Tibial nerve (tissue), 4 donors: ENCODE data around the gene CLIC5. TPM values are rescaled to one million over a fixed set of nuclear protein-coding genes. Genes with fewer than 3 reads are reported as not detected.

Experiments
- DNase-seq, 2 donors: peaks; one replicate each; pipeline ENCODE4 v3.0.0-alpha.2; 2019; ENCODE audit warnings: low spot score in 2 of 2
- H3K27ac ChIP-seq, 4 donors: fragments of 200-600 bp; sonication (generic) in 3 of 4; one replicate each; pipeline ENCODE4 v1.5.1; 2017 to 2019; ENCODE audit warnings: mild to moderate bottlenecking in 1 of 4
- H3K27me3 ChIP-seq, 2 donors: fragments of 200-600 bp; sonication (generic) in 1 of 2; one replicate each; pipeline versions ENCODE4 v1.5.1 to v1.6.0; 2017 to 2019
- H3K36me3 ChIP-seq, 3 donors: fragments of 200-600 bp; sonication (generic); one replicate each; pipeline ENCODE4 v1.5.1; 2018 to 2019
- H3K4me1 ChIP-seq, 4 donors: fragments of 200-600 bp; sonication (generic) in 3 of 4; one replicate each; pipeline ENCODE4 v1.5.1; 2017 to 2019
- H3K4me3 ChIP-seq, 4 donors: fragments of 200-600 bp; sonication (generic) in 3 of 4; one replicate each; pipeline ENCODE4 v1.5.1; 2017 to 2019; ENCODE audit warnings: mild to moderate bottlenecking in 1 of 4, moderate library complexity in 1 of 4
- H3K9me3 ChIP-seq, 4 donors: fragments of 200-600 bp; sonication (generic) in 3 of 4; one replicate each; pipeline ENCODE4 v1.5.1; 2017 to 2019
- CTCF ChIP-seq, 5 experiments: fragments of 200-600 bp in 3 of 5; fragments of 450-650 bp in 2 of 5; sonication (generic) in 3 of 5; IDR thresholded peaks; one replicate each; pipeline ENCODE4 v1.5.1; 2016 to 2019; ENCODE audit warnings: antibody characterized with exemption in 5 of 5, mild to moderate bottlenecking in 3 of 5, moderate library complexity in 2 of 5
- EP300 ChIP-seq, 2 donors: sonication (generic); formaldehyde crosslinking; IDR thresholded peaks; one replicate each; pipeline ENCODE4 v1.6.1; 2017; ENCODE audit warnings: antibody characterized with exemption in 2 of 2, mild to moderate bottlenecking in 1 of 2
- POLR2A ChIP-seq, 2 donors: fragments of 450-650 bp; IDR thresholded peaks; one replicate each; pipeline ENCODE4 v1.6.1; 2017; ENCODE audit warnings: antibody characterized with exemption in 2 of 2, mild to moderate bottlenecking in 2 of 2, moderate library complexity in 2 of 2
- WGBS, 2 donors: methylation state at CpG; one replicate each; pipeline ENCODE4 v1.1.5; 2018; 5-methylcytosine and 5-hydroxymethylcytosine counted together
- total RNA-seq, 4 donors: library from RNA; depleted of rRNA; stranded (reverse); fragments of >200 nt; gene quantifications; one replicate each; pipeline ENCODE4 v1.1.0, GENCODE V29; 2016

The CLIC5 gene
- total RNA-seq, 4 donors from 2014 or later: 6.6 to 47.2 (median 34.8) TPM

DNA sequence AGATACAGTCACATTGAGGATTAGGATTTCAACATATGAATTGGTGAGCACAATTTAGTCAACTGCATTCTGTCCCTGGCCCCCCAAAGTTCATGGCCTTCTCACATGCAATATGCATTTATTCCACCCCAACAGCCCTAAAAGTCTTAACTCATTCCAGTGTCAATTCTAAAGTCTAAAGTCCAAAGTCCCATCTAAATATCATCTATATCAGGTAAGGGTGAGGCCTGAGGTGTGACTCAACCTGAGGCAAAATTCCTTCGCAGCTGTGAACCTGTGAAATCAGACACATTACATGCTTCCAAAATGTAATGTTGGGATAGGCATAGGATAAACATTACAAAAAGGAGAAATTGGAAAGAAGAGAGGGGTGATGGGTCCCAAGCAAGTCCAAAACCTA is 27.8 kb downstream of the CLIC5 start:
- no peak for TF ChIP-seq POLR2A (IDR thresholded peaks at IDR 0.05)
- Histone ChIP-seq H3K36me3 (no peaks in the 10 kb centered on the region), H3K9me3 (no peaks in the 10 kb centered on the region), H3K27ac (peak overlapping the region in 1 of 4 donors; percentile 7), H3K27me3 (no peaks in the 10 kb centered on the region), H3K4me1 (peaks cover 0 to 5% (median 2%) of the 10 kb centered on the region in 4 donors), H3K4me3 (no peak overlapping the region)
- 95 to 96% methylated on average over 1 of the region's 1 CpG for WGBS, 2 donors
- DNase-seq: no peak

- TF ChIP-seq EP300 (IDR thresholded peaks at IDR 0.05) (no peak), POLR2A (IDR thresholded peaks at IDR 0.05) (no peak), CTCF (IDR thresholded peaks at IDR 0.05) (no peak)
Measured at GRCh38 chr6:45986746-45987274, 28.9 kb downstream of the CLIC5 start.

GRCh38 chr6:45984788-45985425 is 30.8 kb downstream of the CLIC5 start:
- H3K36me3 ChIP-seq: no peaks in the 10 kb centered on the region
- H3K9me3 ChIP-seq: no peaks in the 10 kb centered on the region
- H3K27ac ChIP-seq: no peak overlapping the region
- 93% methylated on average over 5 of the region's 5 CpGs for WGBS, 2 donors
- H3K27me3 ChIP-seq: no peaks in the 10 kb centered on the region
- TF ChIP-seq CTCF (IDR thresholded peaks at IDR 0.05) (no peak), EP300 (IDR thresholded peaks at IDR 0.05) (no peak), POLR2A (IDR thresholded peaks at IDR 0.05) (no peak)
- no peak overlapping the region for H3K4me3 ChIP-seq
- peaks cover 0 to 4% (median 0%) of the 10 kb centered on the region in 4 donors for H3K4me1 ChIP-seq
- no peak for DNase-seq

More at GRCh38 chr6:45986746-45987274, 28.9 kb downstream of the CLIC5 start:
- Histone ChIP-seq H3K36me3 (no peaks in the 10 kb centered on the region), H3K4me1 (peaks cover 0 to 5% (median 2%) of the 10 kb centered on the region in 4 donors), H3K9me3 (no peaks in the 10 kb centered on the region), H3K27me3 (no peaks in the 10 kb centered on the region), H3K27ac (no peak overlapping the region), H3K4me3 (no peak overlapping the region)
- no peak for DNase-seq

- no peak for DNase-seq
- no peaks in the 10 kb centered on the region for H3K9me3 ChIP-seq
- H3K36me3 ChIP-seq: no peaks in the 10 kb centered on the region
- no peak overlapping the region for H3K27ac ChIP-seq
- H3K4me3 ChIP-seq: no peak overlapping the region
- peaks cover 0 to 4% (median 0%) of the 10 kb centered on the region in 4 donors for H3K4me1 ChIP-seq
- 91% methylated on average over 7 of the region's 7 CpGs for WGBS, 2 donors
- TF ChIP-seq POLR2A (IDR thresholded peaks at IDR 0.05) (no peak), CTCF (IDR thresholded peaks at IDR 0.05) (no peak), EP300 (IDR thresholded peaks at IDR 0.05) (no peak)
- no peaks in the 10 kb centered on the region for H3K27me3 ChIP-seq
Measured at GRCh38 chr6:45984347-45984746, 31.3 kb downstream of the CLIC5 start.

DNA sequence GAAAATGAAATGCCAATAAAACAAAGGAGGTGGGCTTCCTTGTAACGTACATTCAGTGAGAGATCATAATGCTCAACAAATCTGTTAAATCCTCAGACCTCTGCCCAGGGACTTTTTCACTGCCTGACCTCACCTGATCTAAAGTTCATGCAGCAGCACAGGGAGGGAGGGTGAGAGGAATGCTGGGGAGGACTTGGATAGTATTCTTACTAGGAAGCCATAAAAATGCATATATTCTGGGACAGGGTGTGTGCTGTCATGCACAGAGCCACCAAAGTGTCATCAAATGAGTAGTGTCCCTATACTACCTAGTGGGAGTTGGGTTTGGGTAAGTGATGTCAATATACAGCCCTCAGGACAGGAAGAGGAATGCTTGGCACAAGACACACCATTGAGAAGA is 32.6 kb downstream of the CLIC5 start:
- H3K27me3 ChIP-seq: no peaks in the 10 kb centered on the region
- H3K27ac ChIP-seq: no peak overlapping the region
- no peaks in the 10 kb centered on the region for H3K4me1 ChIP-seq
- no peak overlapping the region for H3K4me3 ChIP-seq
- no peak for DNase-seq
- no peak for TF ChIP-seq CTCF (IDR thresholded peaks at IDR 0.05)
- no peak for TF ChIP-seq EP300 (IDR thresholded peaks at IDR 0.05)
- no peak for TF ChIP-seq POLR2A (IDR thresholded peaks at IDR 0.05)
- 77 to 79% methylated on average over 1 of the region's 1 CpG for WGBS, 2 donors
- no peaks in the 10 kb centered on the region for H3K36me3 ChIP-seq
- H3K9me3 ChIP-seq: no peaks in the 10 kb centered on the region
